Stimulated activated naive CD4-positive, alpha-beta T cell treated with Interleukin-2 at 50 U/mL for 16 hours (primary cell): Measurements from ENCODE around the gene CSNK1G3.
"Not testable (repeated sequence)": the region's sequence is repeated elsewhere in the genome, so short reads cannot be mapped to it uniquely, and the experiment has no call there.

Experiments used
- DNase-seq: peaks from one replicate; lab custom pipeline; 2025; lab: John Stamatoyannopoulos, UW

The CSNK1G3 gene

DNA sequence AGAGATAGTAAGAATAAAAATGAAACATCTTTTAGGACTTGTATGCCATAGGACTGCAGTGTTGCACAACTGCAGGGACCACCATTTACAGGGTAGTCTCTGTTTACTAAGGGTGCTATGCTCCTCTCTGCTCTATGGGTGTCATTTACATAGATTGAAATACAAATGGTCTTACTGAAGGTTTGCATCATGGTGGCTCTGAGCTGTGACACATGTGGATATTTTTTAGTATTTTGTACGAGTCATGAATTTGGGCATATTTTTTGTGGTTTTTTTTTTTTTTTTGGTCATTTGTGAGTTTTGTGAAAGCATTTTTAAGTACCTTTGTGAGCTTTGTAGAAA, 47.4 kb downstream of the CSNK1G3 start:
- DNase-seq: no peak

DNA sequence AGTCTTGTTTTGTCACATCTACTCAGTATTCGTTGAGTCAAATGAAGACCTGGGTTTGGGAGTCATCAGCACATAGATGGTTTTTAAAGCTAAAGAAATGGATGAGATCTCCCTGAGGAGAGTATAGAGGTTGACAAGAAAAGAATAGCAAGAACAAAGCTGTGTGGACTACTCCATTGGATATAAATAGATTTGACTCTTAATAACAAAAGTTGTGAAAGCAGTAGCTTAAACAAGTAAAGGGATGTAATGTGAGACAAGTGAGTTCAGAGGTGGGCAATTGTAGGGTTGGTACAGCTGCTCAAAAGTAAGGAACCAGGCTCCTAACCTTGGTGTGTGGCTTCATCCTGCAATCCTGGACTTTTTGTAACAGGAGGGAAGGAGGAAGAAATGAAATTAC, 49.3 kb downstream of the CSNK1G3 start:
- DNase-seq: no peak

DNA sequence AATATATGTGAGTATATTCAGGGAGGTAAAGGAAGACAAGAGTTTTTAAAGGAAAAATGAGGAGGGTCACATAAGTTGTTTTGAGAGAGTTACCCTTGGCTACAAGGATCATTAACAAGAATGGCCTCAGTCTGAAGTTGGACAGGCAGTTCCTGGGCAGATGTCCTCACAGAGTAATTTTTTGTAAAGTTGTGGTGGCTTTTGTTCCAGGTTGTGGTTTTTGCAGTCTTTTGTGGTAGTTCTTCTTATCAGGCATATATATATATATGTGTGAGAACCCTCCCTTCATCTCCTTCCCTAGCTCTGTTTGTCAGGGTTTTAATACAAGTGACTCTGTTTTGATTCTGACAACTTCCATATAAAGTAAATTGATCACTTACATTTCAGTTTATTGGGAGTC, 60.0 kb downstream of the CSNK1G3 start:
- DNase-seq: no peak

GRCh38 chr5:123578390-123578789, 66.4 kb downstream of the CSNK1G3 start:
- DNase-seq: no peak

- DNase-seq: no peak
These were observed 67.4 kb downstream of the CSNK1G3 start for GRCh38 chr5:123579410-123579809.

GRCh38 chr5:123582550-123583285, 70.7 kb downstream of the CSNK1G3 start:
- no peak for DNase-seq

DNA sequence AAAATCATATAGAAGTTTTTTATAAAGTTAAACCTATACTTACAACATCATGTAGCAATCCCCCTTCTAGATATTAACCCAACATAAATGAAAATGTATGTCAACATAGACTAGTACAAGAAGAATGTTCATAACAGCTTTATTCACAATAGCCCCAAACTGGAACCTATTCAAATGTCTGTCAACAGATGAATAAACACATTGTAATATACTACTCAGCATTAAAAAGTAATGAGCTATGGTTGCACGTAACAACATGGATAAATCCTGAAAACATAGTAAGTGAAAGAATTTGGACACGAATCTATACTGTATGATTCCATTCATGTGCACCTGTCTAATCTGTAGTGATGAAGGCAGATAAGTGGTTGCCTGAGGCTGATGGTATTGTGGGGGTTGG, 73.9 kb downstream of the CSNK1G3 start:
- no peak for DNase-seq

DNA sequence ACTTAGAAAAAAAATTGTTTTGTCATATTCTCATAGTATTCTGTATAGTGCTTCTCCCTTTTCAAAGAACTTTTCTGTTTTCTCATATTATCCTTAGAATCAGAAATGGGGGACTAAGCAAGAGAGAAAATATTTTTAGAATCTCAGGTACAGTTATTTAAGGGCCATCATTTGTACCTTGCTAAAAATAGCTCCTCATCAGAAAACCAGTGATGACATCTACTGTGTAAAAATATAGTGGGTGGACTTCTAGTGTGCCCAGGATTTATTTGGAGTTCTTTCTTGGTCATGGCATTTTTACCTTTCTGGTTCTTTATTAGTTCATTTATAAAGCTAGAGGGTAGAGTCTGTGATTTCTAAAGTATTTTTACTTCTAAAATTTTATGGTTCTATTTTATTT, 82.5 kb downstream of the CSNK1G3 start:
- no peak for DNase-seq

DNA sequence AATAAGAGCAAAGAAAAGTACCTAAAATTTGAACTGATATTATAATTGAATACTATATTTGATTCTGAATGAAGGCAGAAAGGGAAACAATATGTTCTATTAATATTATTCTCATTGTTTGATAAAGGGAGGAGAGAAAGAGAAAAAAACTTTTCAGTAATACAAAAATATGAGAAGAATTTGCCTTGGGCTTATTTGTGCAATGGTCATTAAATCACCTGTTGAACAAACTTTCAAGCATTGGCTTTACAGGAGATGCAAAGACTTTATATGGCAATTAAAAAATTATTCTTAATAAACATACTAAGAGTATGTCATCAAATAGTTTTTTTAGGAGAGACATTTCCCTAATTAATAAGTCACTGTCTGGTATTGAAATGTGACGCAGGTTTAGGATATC, 85.0 kb downstream of the CSNK1G3 start:
- no peak for DNase-seq

DNA sequence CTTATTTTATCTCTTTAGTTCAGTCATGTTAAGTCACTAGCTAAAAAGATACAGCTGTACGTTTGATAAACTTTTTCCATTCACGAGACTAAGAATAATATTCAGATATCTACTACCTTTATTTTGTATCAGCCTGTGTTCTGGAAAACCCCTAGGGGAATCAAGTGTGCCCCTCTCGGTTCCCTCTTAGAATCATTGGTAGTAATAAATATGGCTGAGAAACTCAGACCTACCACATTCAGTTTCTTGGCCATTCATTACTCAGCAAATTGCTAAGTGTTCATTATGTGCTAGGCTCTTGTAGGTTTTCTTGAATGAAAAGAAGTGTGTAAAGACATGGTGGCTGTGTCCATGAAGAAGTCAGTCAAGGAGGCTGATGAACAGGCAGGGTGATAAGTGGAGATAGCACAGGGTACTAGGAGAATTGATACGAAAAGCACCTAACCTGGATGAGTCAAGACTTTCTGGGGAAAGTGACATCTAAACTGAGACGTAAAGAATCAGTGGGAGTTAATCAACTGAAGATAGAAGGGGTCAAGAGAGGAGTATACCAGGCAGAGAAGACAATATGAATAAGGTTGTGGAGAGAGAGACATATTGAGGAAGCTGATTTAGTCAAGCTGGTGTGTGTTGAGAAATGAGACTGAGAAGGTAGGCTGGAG, 86.2 kb downstream of the CSNK1G3 start:
- DNase-seq: no peak

DNA sequence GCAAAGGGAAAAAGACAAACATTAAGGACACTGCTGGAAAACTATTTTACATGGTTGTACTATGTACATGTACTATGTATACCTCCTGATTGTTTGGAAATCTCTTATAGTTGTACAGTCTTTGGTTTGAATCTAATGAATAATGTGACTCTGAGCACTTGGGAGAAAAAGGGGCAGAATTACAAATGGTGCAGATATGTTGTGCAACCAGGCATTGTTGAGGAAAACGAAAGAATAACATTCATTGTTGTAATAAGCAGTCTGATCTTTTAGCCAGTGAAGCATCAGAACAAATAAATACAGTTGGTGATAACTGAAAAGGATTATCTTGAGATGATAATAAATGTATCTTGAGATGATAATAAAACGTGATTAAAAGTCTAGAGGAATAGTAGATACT, 87.2 kb downstream of the CSNK1G3 start:
- no peak for DNase-seq

GRCh38 chr5:123601610-123602009, 89.6 kb downstream of the CSNK1G3 start:
- DNase-seq: no peak

- DNase-seq: no peak
These were observed 93.8 kb downstream of the CSNK1G3 start for GRCh38 chr5:123605822-123606221.

GRCh38 chr5:123610209-123610608, 98.2 kb downstream of the CSNK1G3 start:
- DNase-seq: no peak

DNA sequence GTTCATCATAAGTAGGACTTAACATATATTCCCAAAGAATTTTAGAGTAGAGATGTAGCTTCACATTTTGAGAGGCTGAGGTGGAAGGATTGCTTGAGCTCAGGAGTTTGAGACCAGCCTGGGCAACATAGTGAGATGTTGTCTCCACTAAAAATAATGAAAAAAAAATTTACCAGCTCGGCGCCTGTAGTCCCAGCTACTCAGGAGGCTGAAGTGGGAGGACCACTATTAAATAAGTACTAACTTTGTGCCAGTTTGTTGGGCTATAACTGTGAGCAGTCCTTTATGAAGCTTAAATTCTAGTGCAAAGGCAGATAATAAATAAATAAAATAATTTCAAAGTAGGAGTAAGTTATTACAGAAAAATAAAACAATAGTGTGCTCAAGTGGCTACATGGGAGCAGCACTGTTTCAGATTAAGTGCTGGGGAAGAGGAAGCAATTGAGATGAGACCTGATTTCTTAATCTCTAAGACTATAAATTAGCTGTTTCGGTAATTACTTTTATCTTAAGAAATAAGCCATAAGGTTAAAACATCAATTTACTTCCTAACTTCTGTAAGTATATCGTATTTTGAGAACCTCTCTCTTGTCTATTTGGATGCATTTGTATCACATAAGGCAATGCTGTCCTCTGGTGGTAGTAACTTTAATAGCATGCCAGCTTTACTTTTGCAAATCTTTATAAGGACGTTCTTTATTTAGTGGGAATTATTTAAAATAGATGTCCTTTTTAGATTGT, 98.9 kb downstream of the CSNK1G3 start:
- no peak for DNase-seq

DNA sequence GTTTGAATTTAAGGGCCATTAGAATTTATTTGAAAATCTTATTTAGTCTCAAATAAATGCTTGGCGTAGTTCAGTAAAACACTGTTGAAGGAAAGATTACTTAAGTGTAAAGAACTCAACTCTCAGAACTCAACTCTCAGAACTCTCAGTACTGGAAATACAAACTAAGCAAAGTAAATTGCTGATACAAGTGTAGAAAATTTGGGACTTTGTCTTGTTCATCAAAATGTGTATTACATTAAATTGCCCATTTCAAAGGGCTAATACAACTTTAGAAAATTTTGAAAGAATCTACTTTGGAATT, 99.4 kb downstream of the CSNK1G3 start:
- no peak for DNase-seq

DNA sequence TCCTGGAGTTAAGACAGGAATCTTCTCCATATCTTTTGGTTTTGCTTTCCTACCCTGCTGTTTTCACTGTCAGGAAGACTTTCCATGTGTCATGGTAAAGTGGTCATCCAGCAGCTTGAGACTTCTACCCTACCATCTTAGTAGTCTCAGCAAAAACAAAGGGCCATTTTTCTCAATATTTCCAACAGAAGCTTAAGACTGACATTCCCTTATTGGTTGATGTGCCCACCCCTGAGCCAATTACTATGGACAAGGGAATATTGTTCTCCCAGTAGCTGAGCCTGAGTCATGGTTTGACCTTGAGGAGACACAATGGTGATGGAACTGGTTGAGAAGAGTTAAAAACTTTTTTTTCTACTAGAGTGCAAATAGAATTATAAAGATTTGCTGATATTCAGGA, 105.6 kb downstream of the CSNK1G3 start:
- DNase-seq: no peak

DNA sequence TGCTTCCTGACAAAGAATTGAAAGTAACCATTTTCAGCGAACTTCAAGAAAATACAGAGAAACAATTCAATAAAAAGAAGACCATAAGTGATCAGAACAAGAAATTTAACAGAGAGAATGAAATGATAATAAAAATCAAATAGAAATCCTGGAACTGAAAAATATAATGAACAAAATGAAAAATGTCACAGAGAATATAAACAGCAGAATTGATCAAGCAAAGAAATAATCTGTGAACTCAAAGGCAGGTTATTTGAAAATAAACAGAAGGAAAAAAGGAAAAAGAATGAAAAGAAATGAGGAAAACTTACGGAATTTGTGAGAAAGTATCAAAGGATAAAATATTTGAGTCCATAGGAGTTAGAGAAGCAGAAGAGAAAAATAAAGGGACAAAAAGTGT, 114.1 kb downstream of the CSNK1G3 start:
- no peak for DNase-seq

- DNase-seq: no peak
These were observed 117.0 kb downstream of the CSNK1G3 start for GRCh38 chr5:123628860-123629544.

- DNase-seq: no peak
These were observed 124.0 kb downstream of the CSNK1G3 start for GRCh38 chr5:123636006-123636405.

- DNase-seq: not testable (repeated sequence)
These were observed 125.1 kb downstream of the CSNK1G3 start for GRCh38 chr5:123637028-123637427.

DNA sequence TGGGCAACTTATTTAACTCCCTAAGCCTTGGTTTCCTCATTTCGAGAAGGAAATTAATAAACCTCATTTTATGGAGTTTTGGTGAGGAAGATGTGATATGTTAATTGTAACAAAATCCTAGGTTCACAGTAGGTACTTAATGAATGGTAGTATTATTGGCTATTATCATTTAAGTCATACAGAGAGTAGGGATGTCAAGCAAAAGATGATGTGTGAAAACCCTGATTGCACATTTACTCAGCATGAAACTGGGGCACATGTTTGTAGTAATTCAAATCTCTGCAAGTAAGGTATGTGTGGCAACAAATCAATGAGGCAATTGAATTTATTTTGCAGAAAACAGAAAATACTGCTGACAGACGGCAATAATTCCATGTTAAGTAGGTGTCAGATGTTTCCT, 127.3 kb downstream of the CSNK1G3 start:
- no peak for DNase-seq

DNA sequence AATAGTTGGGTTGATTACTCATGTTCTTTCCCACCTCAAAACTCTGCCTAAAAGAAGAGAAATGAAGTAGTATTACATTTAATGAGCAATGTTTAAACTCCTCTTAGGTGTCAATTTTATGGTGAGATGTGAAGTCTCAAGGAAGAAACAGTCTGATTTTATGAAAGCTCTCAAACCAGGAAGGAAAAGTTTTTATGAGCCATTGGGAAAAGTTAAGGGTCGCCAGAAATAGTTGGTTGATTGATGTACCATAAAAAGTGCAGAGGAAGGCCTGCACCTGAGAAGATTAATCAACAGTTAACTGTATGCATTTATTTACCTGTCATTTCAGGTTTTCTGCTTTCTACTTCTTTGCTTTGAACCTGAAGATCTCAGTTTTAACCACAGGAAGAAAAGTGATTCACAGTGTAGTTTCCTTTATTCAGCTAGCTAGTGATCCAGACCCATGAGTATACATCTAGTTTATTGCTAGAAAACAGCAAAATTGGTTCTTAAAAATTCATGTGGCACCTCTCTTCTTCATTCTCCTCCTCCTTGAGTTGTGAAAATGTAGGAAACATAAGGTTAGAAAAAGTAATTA, 133.1 kb downstream of the CSNK1G3 start:
- DNase-seq: no peak
